Naive thymus-derived CD4-positive, alpha-beta T cell (primary cell): ENCODE measurements around the gene TAF7. TPM values are rescaled to one million over a fixed set of nuclear protein-coding genes. Genes with fewer than 3 reads are reported as not detected.

Source experiments
- ATAC-seq: fragments of 150-1000 bp; cut with Tn5 transposase; 2 replicates; pipeline ENCODE4 v1.10.0; 2021; ENCODE audit warnings: mild to moderate bottlenecking, moderate library complexity
- CTCF ChIA-PET: fragments of 350-600 bp; sonication (Branson Sonifier 250); formaldehyde crosslinking; loops from one replicate; lab custom pipeline; 2021; ENCODE audit warnings: antibody characterized with exemption; lab: Charles Lee
- POLR2A ChIA-PET: fragments of 350-600 bp; sonication (Branson Sonifier 250); formaldehyde crosslinking; loops from one replicate; lab custom pipeline; 2021; ENCODE audit warnings: antibody characterized with exemption, inconsistent platforms; lab: Charles Lee
- DNase-seq, 9 donors: peaks; one replicate each; pipeline versions ENCODE4 v3.0.0 to v3.0.0-alpha.2; 2020 to 2022; ENCODE audit warnings: mixed read lengths in 1 of 9
- H3K27ac ChIP-seq: one replicate; pipeline ENCODE4 v1.7.0; 2013; ENCODE audit warnings: mild to moderate bottlenecking, low read depth, low read length, moderate library complexity
- H3K27me3 ChIP-seq, 2 donors: one replicate each; pipeline ENCODE4 v1.7.0; 2013; ENCODE audit warnings: low read length in 2 of 2, mild to moderate bottlenecking in 2 of 2, moderate library complexity in 2 of 2; ENCODE audit not compliant: control insufficient read depth in 2 of 2, insufficient read depth in 2 of 2
- H3K36me3 ChIP-seq, 3 experiments: 1 replicate in 2 of 3; 2 replicates in 1 of 3; pipeline ENCODE4 v1.7.0; 2013; ENCODE audit warnings: low read length in 3 of 3, mild to moderate bottlenecking in 3 of 3, moderate library complexity in 1 of 3; ENCODE audit not compliant: insufficient read depth in 3 of 3, control insufficient read depth in 2 of 3
- H3K4me1 ChIP-seq, 2 donors: one replicate each; pipeline ENCODE4 v1.7.0; 2013; ENCODE audit warnings: low read length in 2 of 2, mild to moderate bottlenecking in 2 of 2, moderate library complexity in 1 of 2; ENCODE audit not compliant: control insufficient read depth in 2 of 2, insufficient read depth in 2 of 2
- H3K4me3 ChIP-seq: 2 replicates; pipeline ENCODE4 v1.7.0; 2013; ENCODE audit warnings: mild to moderate bottlenecking, low read length
- H3K9me3 ChIP-seq, 3 experiments: 1 replicate in 2 of 3; 2 replicates in 1 of 3; pipeline ENCODE4 v1.7.0; 2013; ENCODE audit warnings: low read length in 3 of 3; ENCODE audit not compliant: control insufficient read depth in 2 of 3
- H3K27ac Mint-ChIP-seq, 9 donors: one replicate each; pipeline ENCODE4 v1.8.0; 2020 to 2022; ENCODE audit warnings: mixed read lengths in 9 of 9, mild to moderate bottlenecking in 8 of 9, moderate library complexity in 5 of 9, inconsistent platforms in 2 of 9
- H3K27me3 Mint-ChIP-seq, 5 donors: one replicate each; pipeline ENCODE4 v1.8.0; 2021 to 2022; ENCODE audit warnings: mixed read lengths in 5 of 5, mild to moderate bottlenecking in 1 of 5
- H3K36me3 Mint-ChIP-seq, 5 donors: one replicate each; pipeline ENCODE4 v1.8.0; 2020 to 2022; ENCODE audit warnings: mixed read lengths in 5 of 5, mild to moderate bottlenecking in 3 of 5, inconsistent platforms in 1 of 5
- H3K4me1 Mint-ChIP-seq, 7 donors: one replicate each; pipeline ENCODE4 v1.8.0; 2020 to 2022; ENCODE audit warnings: mixed read lengths in 7 of 7, mild to moderate bottlenecking in 3 of 7, inconsistent platforms in 1 of 7
- H3K4me3 Mint-ChIP-seq, 10 donors: one replicate each; pipeline ENCODE4 v1.8.0; 2020 to 2022; ENCODE audit warnings: mild to moderate bottlenecking in 10 of 10, mixed read lengths in 10 of 10, moderate library complexity in 6 of 10, inconsistent platforms in 2 of 10
- H3K9me3 Mint-ChIP-seq, 11 donors: one replicate each; pipeline ENCODE4 v1.8.0; 2020 to 2022; ENCODE audit warnings: mixed read lengths in 11 of 11, mild to moderate bottlenecking in 4 of 11, inconsistent platforms in 1 of 11, moderate library complexity in 1 of 11
- intact Hi-C, 2 donors: fragments of 100-400 bp; cut with micrococcal nuclease; formaldehyde crosslinking; loops; one replicate each; pipeline ENCODE4 v1.15.1; 2023
- polyA plus RNA-seq, 2 donors: library from polyadenylated mRNA; unstranded; fragments of 300-500 nt; fragmentation: Illumina TruSeq; gene quantifications; one replicate each; pipeline ENCODE4 v1.2.3, GENCODE V29; 2021
- total RNA-seq, 6 experiments: library from RNA in 5 of 6; stranded (reverse) in 5 of 6; gene quantifications; 1 replicate in 5 of 6; 2 replicates in 1 of 6; pipeline ENCODE4 v1.2.3 and lab custom pipeline; 2021 to 2026

TAF7 gene
- total RNA-seq = 100 to 1,000 TPM in 2 of 5 experiments, 10 to 100 TPM in 3; 64.5 to 115 (median 84.9) TPM
- 100 to 1,000 TPM; 240 to 242 TPM for polyA plus RNA-seq
- 187 reads per million, percentile 92 among the genes with 10 or more reads in this experiment for total RNA-seq (lab: John Stamatoyannopoulos, UW)

GRCh38 chr5:141320225-141321169, at the start of gene TAF7:
Gene TAF7 (minus strand): TSS chr5:141320784. CDS start chr5:141320044, 740 bp downstream.
- Mint-ChIP-seq H3K4me1 (peaks cover 18 to 40% (median 27%) of the 10 kb centered on the region in 7 donors), H3K36me3 (peaks cover 33 to 54% (median 42%) of the 10 kb centered on the region in 5 donors), H3K27me3 (peaks cover 0 to 3% (median 0%) of the 10 kb centered on the region in 5 donors), H3K27ac (peak within 1 kb of the TSS; percentile 97 to 100 (median 99)), H3K9me3 (peaks cover 12 to 85% (median 55%) of the 10 kb centered on the region in 11 donors), H3K4me3 (peak within 1 kb of the TSS; percentile 90 to 100 (median 98))
- H3K27me3 ChIP-seq = no peaks in the 10 kb centered on the region
- peaks cover 20 to 49% (median 23%) of the 10 kb centered on the region in 3 experiments for H3K9me3 ChIP-seq
- intact Hi-C loops = loop anchor here (1.0 to 10.0 kb wide), 19 partner anchors 92 to 1450 kb away; partner anchors contain the start of genes PCDHGA10 (in 2 of the 2), ARHGAP26 (in 1 of the 2), CYSTM1 (in 1 of the 2) and DELE1 (in 1 of the 2)
- H3K27ac ChIP-seq = peak within 1 kb of the TSS; percentile 88
- H3K4me3 ChIP-seq = peak within 1 kb of the TSS; percentile 95
- ATAC-seq (peak; percentile 94), DNase-seq (peak; percentile 88 to 94 (median 94))
- ChIA-PET CTCF (interaction anchor here (0.6 to 2.4 kb wide), 9 partner anchors 8 to 249 kb away, joined by 3 to 15 read pairs (median 6); partner anchors contain the start of gene PCDHGA11), POLR2A (interaction anchor here (0.5 to 2.6 kb wide), 23 partner anchors 8 to 1035 kb away, joined by 3 to 26 read pairs (median 4); partner anchors contain the start of genes DELE1, DIAPH1, HDAC3 and IK)
- H3K4me1 ChIP-seq = peaks cover 7% of the 10 kb centered on the region in 2 donors
- H3K36me3 ChIP-seq = peaks cover 0 to 21% (median 10%) of the 10 kb centered on the region in 3 experiments

DNA sequence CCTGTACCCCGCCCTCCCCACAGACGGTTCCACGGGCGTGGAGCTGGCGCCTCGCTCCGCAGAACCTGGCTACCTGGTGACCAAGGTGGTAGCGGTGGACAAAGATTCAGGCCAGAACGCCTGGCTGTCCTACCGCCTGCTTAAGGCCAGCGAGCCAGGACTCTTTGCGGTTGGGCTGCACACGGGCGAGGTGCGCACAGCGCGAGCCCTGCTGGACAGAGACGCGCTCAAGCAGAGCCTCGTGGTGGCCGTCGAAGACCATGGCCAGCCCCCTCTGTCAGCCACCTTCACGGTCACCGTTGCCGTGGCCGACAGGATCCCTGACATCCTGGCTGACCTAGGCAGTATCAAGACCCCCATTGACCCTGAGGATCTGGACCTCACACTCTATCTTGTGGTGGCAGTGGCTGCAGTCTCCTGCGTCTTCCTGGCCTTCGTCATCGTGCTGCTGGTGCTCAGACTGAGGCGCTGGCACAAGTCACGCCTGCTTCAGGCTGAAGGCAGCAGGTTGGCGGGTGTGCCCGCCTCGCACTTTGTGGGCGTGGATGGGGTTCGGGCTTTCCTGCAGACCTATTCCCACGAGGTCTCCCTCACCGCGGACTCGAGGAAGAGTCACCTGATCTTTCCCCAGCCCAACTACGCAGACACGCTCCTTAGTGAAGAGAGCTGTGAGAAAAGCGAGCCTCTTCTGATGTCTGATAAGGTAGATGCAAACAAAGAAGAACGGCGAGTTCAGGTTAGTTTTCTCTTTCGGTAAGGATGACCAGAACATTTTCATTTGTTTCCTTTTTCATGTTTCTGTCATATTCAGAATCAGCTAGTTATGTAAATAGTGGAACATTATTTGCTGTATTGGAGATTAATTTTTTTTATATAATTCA, 45.7 kb upstream of the TAF7 start:
- H3K4me3 Mint-ChIP-seq = no peak overlapping the region
- ATAC-seq (no peak), DNase-seq (no peak)
- peaks cover 2 to 12% (median 6%) of the 10 kb centered on the region in 7 donors for H3K4me1 Mint-ChIP-seq
- H3K4me3 ChIP-seq = no peak overlapping the region
- no peaks in the 10 kb centered on the region for H3K4me1 ChIP-seq
- no peaks in the 10 kb centered on the region for H3K36me3 ChIP-seq
- H3K27me3 ChIP-seq = peaks cover 5 to 25% of the 10 kb centered on the region in 2 donors
- intact Hi-C loops = loop anchor here in 1 of 2 donors (10.0 kb wide), 1 partner anchor 131 kb away; no protein-coding TSS in a partner anchor
- ChIA-PET CTCF (no interaction called here), POLR2A (no interaction called here)
- no peak overlapping the region for H3K27ac Mint-ChIP-seq
- peaks cover 0 to 49% (median 0%) of the 10 kb centered on the region in 3 experiments for H3K9me3 ChIP-seq
- H3K36me3 Mint-ChIP-seq = peaks cover 8 to 34% (median 16%) of the 10 kb centered on the region in 5 donors
- H3K27ac ChIP-seq = no peak overlapping the region
- H3K27me3 Mint-ChIP-seq = peaks cover 54 to 93% (median 83%) of the 10 kb centered on the region in 5 donors
- peaks cover 12 to 93% (median 59%) of the 10 kb centered on the region in 11 donors for H3K9me3 Mint-ChIP-seq

DNA sequence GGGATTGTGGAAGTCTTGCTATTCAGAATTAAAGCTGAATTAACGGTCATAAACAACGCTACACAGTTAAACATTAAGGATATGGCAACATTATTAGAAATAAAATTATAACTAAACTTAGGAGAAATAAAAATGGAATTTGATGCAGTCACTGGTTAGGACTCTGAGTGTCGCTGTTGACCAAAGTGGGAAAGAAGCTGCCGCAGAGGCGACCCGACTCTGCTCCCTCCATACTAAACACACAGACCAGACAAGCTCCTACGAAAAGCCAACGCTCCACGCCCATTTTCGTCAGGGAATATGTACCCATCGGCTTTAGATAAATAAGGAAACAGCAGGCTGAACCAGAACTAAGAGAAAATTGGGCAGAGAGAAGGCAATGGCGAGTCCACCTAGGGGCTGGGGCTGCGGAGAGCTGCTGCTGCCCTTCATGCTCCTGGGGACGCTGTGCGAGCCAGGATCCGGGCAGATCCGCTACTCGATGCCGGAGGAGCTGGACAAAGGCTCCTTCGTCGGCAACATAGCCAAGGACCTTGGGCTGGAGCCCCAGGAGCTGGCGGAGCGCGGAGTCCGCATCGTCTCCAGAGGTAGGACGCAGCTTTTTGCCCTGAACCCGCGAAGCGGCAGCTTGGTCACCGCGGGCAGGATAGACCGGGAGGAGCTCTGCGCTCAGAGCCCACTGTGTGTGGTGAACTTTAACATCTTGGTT, 43.5 kb upstream of the TAF7 start, which contains the start of gene PCDHGA5:
TSS of gene PCDHGA5 (plus strand) at position 211 of the 709 bp plus-strand sequence. CDS start at position 380, 169 bp downstream.
- H3K4me1 Mint-ChIP-seq = peaks cover 0 to 6% (median 3%) of the 10 kb centered on the region in 7 donors
- intact Hi-C loops = loop anchor here in 1 of 2 donors (5.0 to 10.0 kb wide), 2 partner anchors 53 to 129 kb away; partner anchors contain the start of gene PCDHGB7
- H3K27ac Mint-ChIP-seq = peak within 1 kb of the TSS in 2 of 9 donors; percentile 23 to 74
- Histone ChIP-seq H3K4me1 (no peaks in the 10 kb centered on the region), H3K9me3 (peaks cover 0 to 54% (median 0%) of the 10 kb centered on the region in 3 experiments), H3K27ac (no peak within 1 kb of the TSS), H3K27me3 (peaks cover 5 to 32% of the 10 kb centered on the region in 2 donors), H3K36me3 (no peaks in the 10 kb centered on the region), H3K4me3 (no peak within 1 kb of the TSS)
- ATAC-seq = no peak
- ChIA-PET CTCF (no interaction called here), POLR2A (no interaction called here)
- peaks cover 8 to 37% (median 19%) of the 10 kb centered on the region in 5 donors for H3K36me3 Mint-ChIP-seq
- no peak for DNase-seq
- peaks cover 52 to 91% (median 84%) of the 10 kb centered on the region in 5 donors for H3K27me3 Mint-ChIP-seq
- H3K4me3 Mint-ChIP-seq = peak within 1 kb of the TSS in 2 of 10 donors; percentile 9 to 21
- H3K9me3 Mint-ChIP-seq = peaks cover 12 to 93% (median 64%) of the 10 kb centered on the region in 11 donors

GRCh38 chr5:141362719-141363118, 42.1 kb upstream of the TAF7 start:
- POLR2A ChIA-PET = no interaction called here
- CTCF ChIA-PET = interaction anchor here (0.5 kb wide), 1 partner anchor 47 kb away, joined by 7 read pairs; no protein-coding TSS in a partner anchor
- peaks cover 16 to 89% (median 66%) of the 10 kb centered on the region in 11 donors for H3K9me3 Mint-ChIP-seq
- ATAC-seq (no peak), DNase-seq (no peak)
- Histone ChIP-seq H3K4me1 (no peaks in the 10 kb centered on the region), H3K9me3 (peaks cover 0 to 54% (median 0%) of the 10 kb centered on the region in 3 experiments), H3K36me3 (no peaks in the 10 kb centered on the region), H3K27ac (no peak overlapping the region), H3K4me3 (no peak overlapping the region), H3K27me3 (peaks cover 5 to 27% of the 10 kb centered on the region in 2 donors)
- H3K27ac Mint-ChIP-seq = peak overlapping the region in 2 of 9 donors; percentile 22 to 70
- H3K36me3 Mint-ChIP-seq = peaks cover 8 to 42% (median 19%) of the 10 kb centered on the region in 5 donors
- H3K4me3 Mint-ChIP-seq = peak overlapping the region in 2 of 10 donors; percentile 2 to 13
- peaks cover 0 to 6% (median 3%) of the 10 kb centered on the region in 7 donors for H3K4me1 Mint-ChIP-seq
- intact Hi-C loops = loop anchor here in 1 of 2 donors (5.0 to 10.0 kb wide), 2 partner anchors 55 to 128 kb away; partner anchors contain the start of gene PCDHGB7
- peaks cover 48 to 88% (median 83%) of the 10 kb centered on the region in 5 donors for H3K27me3 Mint-ChIP-seq

DNA sequence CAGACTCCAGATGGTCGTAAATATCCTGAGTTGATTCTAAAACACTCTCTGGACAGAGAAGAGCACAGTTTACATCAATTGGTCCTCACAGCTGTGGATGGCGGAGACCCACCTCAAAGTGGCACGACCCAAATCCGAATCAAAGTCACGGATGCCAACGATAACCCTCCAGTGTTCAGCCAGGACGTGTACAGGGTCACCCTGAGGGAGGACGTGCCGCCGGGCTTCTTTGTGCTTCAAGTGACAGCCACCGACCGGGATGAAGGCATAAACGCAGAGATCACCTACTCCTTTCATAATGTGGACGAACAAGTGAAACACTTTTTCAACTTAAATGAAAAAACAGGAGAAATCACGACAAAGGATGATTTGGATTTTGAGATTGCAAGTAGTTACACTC, 40.1 kb upstream of the TAF7 start:
- Histone ChIP-seq H3K9me3 (peaks cover 0 to 62% (median 0%) of the 10 kb centered on the region in 3 experiments), H3K27me3 (peaks cover 5 to 24% of the 10 kb centered on the region in 2 donors), H3K4me1 (no peaks in the 10 kb centered on the region), H3K36me3 (no peaks in the 10 kb centered on the region), H3K4me3 (peak overlapping the region; percentile 43), H3K27ac (no peak overlapping the region)
- Mint-ChIP-seq H3K4me1 (peaks cover 0 to 6% (median 3%) of the 10 kb centered on the region in 7 donors), H3K9me3 (peaks cover 20 to 92% (median 63%) of the 10 kb centered on the region in 11 donors), H3K27ac (peak overlapping the region in 1 of 9 donors; percentile 57), H3K36me3 (peaks cover 8 to 39% (median 22%) of the 10 kb centered on the region in 5 donors), H3K27me3 (peaks cover 45 to 90% (median 88%) of the 10 kb centered on the region in 5 donors), H3K4me3 (peak overlapping the region in 3 of 10 donors; percentile 9 to 87 (median 81))
- ChIA-PET POLR2A (no interaction called here), CTCF (no interaction called here)
- no peak for ATAC-seq
- intact Hi-C loops = loop anchor here in 1 of 2 donors (5.0 to 10.0 kb wide), 2 partner anchors 57 to 126 kb away; partner anchors contain the start of gene PCDHGB7
- DNase-seq = no peak
